Activated CD8-positive, alpha-beta T cell treated with anti-CD3 and anti-CD28 coated beads for 36 hours (primary cell): Measurements from ENCODE around the gene THEM4. TPM values are rescaled to one million over a fixed set of nuclear protein-coding genes. Genes with fewer than 3 reads are reported as not detected.

Source experiments
- ATAC-seq: fragments of 200-7000 bp; cut with Tn5 transposase; one replicate; pipeline ENCODE4 v1.10.0; 2021; ENCODE audit warnings: mild to moderate bottlenecking, moderate library complexity
- CTCF ChIA-PET: fragments of 350-600 bp; sonication (Branson Sonifier 250); formaldehyde crosslinking; loops from one replicate; lab custom pipeline; 2021; ENCODE audit warnings: antibody characterized with exemption; lab: Charles Lee
- POLR2A ChIA-PET: fragments of 350-600 bp; sonication (Branson Sonifier 250); formaldehyde crosslinking; loops from one replicate; lab custom pipeline; 2021; ENCODE audit warnings: antibody characterized with exemption; lab: Charles Lee
- DNase-seq: peaks from one replicate; pipeline ENCODE4 v3.0.0-alpha.2; 2020
- H3K27ac Mint-ChIP-seq: one replicate; pipeline ENCODE4 v1.8.0; 2021; ENCODE audit warnings: mild to moderate bottlenecking, mixed read lengths
- H3K27me3 Mint-ChIP-seq: one replicate; pipeline ENCODE4 v1.8.0; 2021; ENCODE audit warnings: mixed read lengths
- H3K36me3 Mint-ChIP-seq: one replicate; pipeline ENCODE4 v1.8.0; 2021; ENCODE audit warnings: low read depth, mixed read lengths
- H3K4me1 Mint-ChIP-seq: one replicate; pipeline ENCODE4 v1.8.0; 2021; ENCODE audit warnings: low read depth, mixed read lengths
- H3K4me3 Mint-ChIP-seq: one replicate; pipeline ENCODE4 v1.8.0; 2021; ENCODE audit warnings: mild to moderate bottlenecking, moderate library complexity, mixed read lengths
- H3K9me3 Mint-ChIP-seq: one replicate; pipeline ENCODE4 v1.8.0; 2021; ENCODE audit warnings: mixed read lengths
- intact Hi-C: fragments of 100-400 bp; cut with micrococcal nuclease; formaldehyde crosslinking; loops from one replicate; pipeline ENCODE4 v1.10.0; 2022
- total RNA-seq, 2 experiments: library from RNA; stranded (reverse); gene quantifications; one replicate each; pipeline ENCODE4 v1.2.3, GENCODE V29; 2021
- TF ChIP-seq, protein P1 (sequence below): fragments of 200-600 bp; IDR thresholded peaks from one replicate; pipeline ENCODE4 v1.8.0; 2022; ENCODE audit warnings: antibody characterized with exemption, mild to moderate bottlenecking

The THEM4 gene
- total RNA-seq, 2 experiments from 2014 or later = 19.9 to 22.0 TPM

DNA sequence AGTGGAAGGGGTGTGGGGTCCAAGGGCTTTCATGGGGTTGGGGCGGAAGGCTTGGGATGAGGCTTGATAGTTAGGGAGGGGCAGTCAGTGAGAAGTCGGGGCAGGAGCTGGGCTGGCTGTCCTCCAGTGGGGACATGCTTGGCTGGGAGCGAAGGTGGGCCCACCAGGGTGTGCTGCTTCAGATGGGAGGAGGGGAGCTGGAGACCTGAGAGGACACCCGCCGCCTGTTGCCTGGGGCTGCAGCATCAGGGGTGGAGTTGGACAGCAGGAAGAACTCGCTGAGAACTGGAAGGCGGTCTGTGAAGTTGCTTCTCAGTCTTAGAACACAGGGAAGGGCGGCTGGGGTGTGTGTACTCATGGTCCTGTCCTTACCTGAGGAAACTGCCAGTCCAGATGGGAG is 57.4 kb downstream of the THEM4 start:
- no peaks in the 10 kb centered on the region for H3K9me3 Mint-ChIP-seq
- H3K4me1 Mint-ChIP-seq = peaks cover 15% of the 10 kb centered on the region
- ChIA-PET POLR2A (interaction anchor here (1.3 kb wide), 1 partner anchor 12 kb away, joined by 3 read pairs; the partner anchor contains the start of gene C2CD4D), CTCF (no interaction called here)
- no peak overlapping the region for H3K4me3 Mint-ChIP-seq
- H3K27ac Mint-ChIP-seq = no peak overlapping the region
- no peak for DNase-seq
- ATAC-seq = no peak
- H3K27me3 Mint-ChIP-seq = no peaks in the 10 kb centered on the region
- H3K36me3 Mint-ChIP-seq = peaks cover 5% of the 10 kb centered on the region
- TF ChIP-seq, protein P1, sequence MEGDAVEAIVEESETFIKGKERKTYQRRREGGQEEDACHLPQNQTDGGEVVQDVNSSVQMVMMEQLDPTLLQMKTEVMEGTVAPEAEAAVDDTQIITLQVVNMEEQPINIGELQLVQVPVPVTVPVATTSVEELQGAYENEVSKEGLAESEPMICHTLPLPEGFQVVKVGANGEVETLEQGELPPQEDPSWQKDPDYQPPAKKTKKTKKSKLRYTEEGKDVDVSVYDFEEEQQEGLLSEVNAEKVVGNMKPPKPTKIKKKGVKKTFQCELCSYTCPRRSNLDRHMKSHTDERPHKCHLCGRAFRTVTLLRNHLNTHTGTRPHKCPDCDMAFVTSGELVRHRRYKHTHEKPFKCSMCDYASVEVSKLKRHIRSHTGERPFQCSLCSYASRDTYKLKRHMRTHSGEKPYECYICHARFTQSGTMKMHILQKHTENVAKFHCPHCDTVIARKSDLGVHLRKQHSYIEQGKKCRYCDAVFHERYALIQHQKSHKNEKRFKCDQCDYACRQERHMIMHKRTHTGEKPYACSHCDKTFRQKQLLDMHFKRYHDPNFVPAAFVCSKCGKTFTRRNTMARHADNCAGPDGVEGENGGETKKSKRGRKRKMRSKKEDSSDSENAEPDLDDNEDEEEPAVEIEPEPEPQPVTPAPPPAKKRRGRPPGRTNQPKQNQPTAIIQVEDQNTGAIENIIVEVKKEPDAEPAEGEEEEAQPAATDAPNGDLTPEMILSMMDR = no peak
- intact Hi-C loops = no loop called here

DNA sequence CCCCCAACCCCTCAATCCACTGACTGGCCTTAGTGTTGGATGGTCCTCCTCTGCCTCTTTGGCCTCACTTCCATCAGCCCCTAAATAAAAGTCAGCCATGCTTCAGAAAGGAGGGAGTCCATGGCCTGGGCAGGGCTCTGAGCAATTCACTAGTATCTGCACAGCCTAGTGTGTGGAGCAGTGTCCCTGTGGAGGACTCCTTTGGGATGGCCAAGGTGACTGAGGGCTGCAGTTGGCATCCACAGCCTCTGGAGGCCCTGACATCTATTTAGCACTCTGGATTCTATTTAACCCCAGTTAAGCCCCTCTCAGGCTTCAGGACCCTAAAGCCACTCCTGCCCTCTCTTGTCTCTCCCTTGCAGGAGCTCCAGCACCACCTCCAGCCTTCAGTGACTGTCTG is 59.4 kb downstream of the THEM4 start:
- H3K9me3 Mint-ChIP-seq = no peaks in the 10 kb centered on the region
- ChIA-PET CTCF (no interaction called here), POLR2A (interaction anchor here (0.9 to 1.8 kb wide), 2 partner anchors 25 to 87 kb away, joined by 4 read pairs; partner anchors contain the start of gene MRPL9)
- ATAC-seq (no peak), DNase-seq (no peak)
- TF ChIP-seq, protein P1 = no peak
- peak overlapping the region; percentile 27 for H3K27ac Mint-ChIP-seq
- peaks cover 14% of the 10 kb centered on the region for H3K36me3 Mint-ChIP-seq
- H3K4me1 Mint-ChIP-seq = peaks cover 26% of the 10 kb centered on the region
- H3K4me3 Mint-ChIP-seq = no peak overlapping the region
- intact Hi-C loops = no loop called here
- H3K27me3 Mint-ChIP-seq = no peaks in the 10 kb centered on the region

DNA sequence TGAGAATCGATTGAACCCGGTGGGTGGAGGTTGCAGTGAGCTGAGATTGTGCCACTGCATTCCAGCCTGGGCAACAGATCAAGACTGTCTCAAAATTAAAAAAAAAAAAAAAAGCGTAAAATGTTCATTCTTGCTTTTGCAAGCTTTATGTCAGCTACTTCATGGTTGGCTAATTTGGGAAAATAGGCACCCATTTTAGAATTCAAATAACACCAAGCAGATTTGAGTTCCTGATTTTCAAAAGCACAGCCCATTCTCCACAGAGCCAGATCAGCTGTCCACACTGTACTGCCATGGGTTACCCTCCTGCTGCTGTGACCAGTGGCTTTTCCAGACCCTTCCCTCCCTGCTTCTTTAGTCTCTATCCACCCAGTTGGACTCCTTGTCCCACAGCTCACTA is 60.2 kb downstream of the THEM4 start:
- CTCF ChIA-PET = interaction anchor here (1.0 to 1.5 kb wide), 3 partner anchors 9 to 12 kb away, joined by 4 to 5 read pairs (median 4); no protein-coding TSS in a partner anchor
- Mint-ChIP-seq H3K27ac (peak overlapping the region; percentile 27), H3K27me3 (no peaks in the 10 kb centered on the region), H3K9me3 (no peaks in the 10 kb centered on the region), H3K4me1 (peaks cover 26% of the 10 kb centered on the region), H3K36me3 (peaks cover 21% of the 10 kb centered on the region), H3K4me3 (no peak overlapping the region)
- ATAC-seq (no peak), DNase-seq (no peak)
- intact Hi-C loops = no loop called here
- POLR2A ChIA-PET = interaction anchor here (1.0 to 1.8 kb wide), 3 partner anchors 59 to 97 kb away, joined by 3 to 4 read pairs (median 4); partner anchors contain the start of genes MRPL9 and TDRKH
- TF ChIP-seq, protein P1 = no peak

DNA sequence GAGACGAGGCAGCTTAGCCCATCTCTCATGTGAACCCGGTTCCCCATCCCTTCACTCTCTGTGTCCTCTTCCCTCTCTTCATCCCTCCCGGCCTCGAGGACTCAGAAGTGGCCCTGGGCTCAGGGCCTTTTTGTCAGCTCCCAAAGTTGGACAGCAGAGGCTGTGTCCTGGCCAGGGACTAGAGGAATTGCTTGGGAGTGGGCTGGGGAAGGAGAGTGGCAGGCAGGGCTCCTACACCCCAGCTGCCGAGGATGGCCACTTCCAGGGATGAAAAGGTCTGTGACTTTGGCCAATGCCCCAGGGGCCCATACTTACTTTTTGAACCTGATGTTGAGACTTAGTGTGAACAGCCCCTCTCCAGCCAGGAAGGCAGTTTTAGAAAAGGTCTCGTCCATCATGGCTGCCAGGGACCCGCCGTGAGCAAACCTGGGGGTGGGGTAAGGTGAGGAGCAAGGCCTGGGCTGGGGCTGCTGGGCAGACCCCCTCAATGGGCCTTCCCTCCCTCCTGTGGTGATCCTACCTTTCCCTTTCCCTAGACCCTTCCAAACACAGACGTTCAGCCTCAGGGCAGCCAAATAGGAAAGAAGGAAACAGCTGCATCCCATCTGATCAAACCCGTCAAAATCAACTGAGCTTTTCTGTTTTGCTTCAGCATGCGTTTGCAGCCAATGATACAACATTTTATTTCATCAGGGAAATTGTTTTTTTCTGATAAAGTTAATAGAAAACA is 61.3 kb downstream of the THEM4 start:
- no peak for ATAC-seq
- H3K4me3 Mint-ChIP-seq = no peak overlapping the region
- H3K27ac Mint-ChIP-seq = peak overlapping the region; percentile 62
- no peaks in the 10 kb centered on the region for H3K9me3 Mint-ChIP-seq
- ChIA-PET CTCF (interaction anchor here (0.6 to 1.5 kb wide), 5 partner anchors 8 to 86 kb away, joined by 3 to 5 read pairs (median 3); no protein-coding TSS in a partner anchor), POLR2A (interaction anchor here (0.6 to 1.8 kb wide), 8 partner anchors 8 to 98 kb away, joined by 3 to 5 read pairs (median 4); partner anchors contain the start of genes C2CD4D, MRPL9 and TDRKH)
- intact Hi-C loops = no loop called here
- H3K4me1 Mint-ChIP-seq = peaks cover 26% of the 10 kb centered on the region
- DNase-seq = no peak
- H3K36me3 Mint-ChIP-seq = peaks cover 22% of the 10 kb centered on the region
- no peaks in the 10 kb centered on the region for H3K27me3 Mint-ChIP-seq
- TF ChIP-seq, protein P1 = no peak

DNA sequence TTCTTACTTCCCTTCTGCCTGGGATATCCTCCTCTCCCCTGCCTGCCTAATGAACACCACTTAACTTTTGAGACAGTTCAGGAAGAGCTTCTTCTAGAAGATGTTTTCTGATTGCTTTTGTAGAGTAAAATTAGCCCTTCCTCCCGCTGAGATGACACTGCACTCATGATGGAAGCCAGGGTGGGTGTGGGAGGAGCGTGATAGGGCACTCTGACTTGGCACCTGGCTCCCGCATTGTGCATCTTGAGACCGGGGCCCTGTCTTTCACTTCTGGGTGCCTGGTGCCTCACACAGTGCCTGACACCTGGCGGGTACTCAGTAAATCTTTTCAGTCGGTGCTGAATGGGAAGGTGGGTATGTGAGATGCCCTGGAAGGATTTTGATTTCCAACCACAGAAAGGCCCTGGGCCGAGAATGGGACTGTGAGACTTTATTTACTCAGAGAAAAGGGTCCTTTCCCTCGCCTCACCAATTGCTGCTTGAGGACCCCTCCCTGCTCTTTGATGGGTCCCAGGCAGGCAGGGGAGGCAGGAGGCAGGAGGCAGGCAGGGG is 62.5 kb downstream of the THEM4 start:
- TF ChIP-seq, protein P1 = no peak
- Mint-ChIP-seq H3K4me3 (no peak overlapping the region), H3K36me3 (peaks cover 25% of the 10 kb centered on the region), H3K27me3 (no peaks in the 10 kb centered on the region), H3K4me1 (peaks cover 26% of the 10 kb centered on the region), H3K27ac (peak overlapping the region; percentile 36), H3K9me3 (no peaks in the 10 kb centered on the region)
- DNase-seq (no peak), ATAC-seq (peak; percentile 40)
- POLR2A ChIA-PET = no interaction called here
- intact Hi-C loops = no loop called here
- CTCF ChIA-PET = interaction anchor here (1.2 kb wide), 1 partner anchor 12 kb away, joined by 3 read pairs; no protein-coding TSS in a partner anchor
